GM12878 (cell line): ENCODE data around the gene MOXD1. TPM values are rescaled to one million over a fixed set of nuclear protein-coding genes. Genes with fewer than 3 reads are reported as not detected.
A peak's percentile ranks its signal among the peaks of the same experiment; 100 is the strongest.

Experiments
- ATAC-seq: fragments of 200-7000 bp; cut with Tn5 transposase; 3 replicates; pipeline ENCODE4 v1.9.1; 2020; ENCODE audit warnings: mild to moderate bottlenecking, moderate library complexity
- BruUV-seq: library from RNA; stranded (reverse); fragments of 400-500 nt; replicated peaks from 2 replicates; lab custom pipeline; 2021; lab: Mats Ljungman, UMichigan
- CTCF ChIA-PET: fragments of 300-600 bp; sonication (Branson Sonifier 250); formaldehyde crosslinking; extraction: SDS; loops from one replicate; lab custom pipeline; 2021; ENCODE audit warnings: inconsistent platforms; lab: Yijun Ruan, JAX
- POLR2A ChIA-PET: fragments of 350-600 bp; formaldehyde crosslinking; extraction: SDS; loops from one replicate; lab custom pipeline; 2021; ENCODE audit warnings: inconsistent platforms; lab: Charles Lee
- RAD21 ChIA-PET: fragments of 300-600 bp; sonication (Branson Sonifier 250); formaldehyde crosslinking; loops from one replicate; lab custom pipeline; 2023; ENCODE audit warnings: antibody characterized with exemption; ENCODE audit not compliant: unreplicated experiment; lab: Charles Lee
- SMC1A ChIA-PET: fragments of 300-600 bp; sonication (Branson Sonifier 250); formaldehyde crosslinking; loops from one replicate; lab custom pipeline; 2023; ENCODE audit not compliant: unreplicated experiment, uncharacterized antibody; lab: Charles Lee
- DNase-seq: peaks from one replicate; pipeline ENCODE4 v3.0.0-alpha.2; 2011; ENCODE audit warnings: low read depth, low spot score
- FAIRE-seq: peaks from 3 replicates; lab custom pipeline; 2011; peaks lifted over from hg19 to GRCh38; lab: Jason Lieb, UNC
- H2AFZ ChIP-seq: 2 replicates; pipeline ENCODE4 v1.6.0; 2011; ENCODE audit warnings: low read depth, low read length, control low read depth; ENCODE audit not compliant: control insufficient read depth
- H3K27ac ChIP-seq: 2 replicates; pipeline ENCODE4 v1.5.1; 2011; ENCODE audit warnings: control low read depth; ENCODE audit not compliant: control insufficient read depth, insufficient read depth
- H3K27me3 ChIP-seq, 2 experiments: replicated peaks in 1 of 2; 2 replicates each; pipeline versions ENCODE4 v1.6.0 to v1.6.1; 2011; ENCODE audit warnings: low read length in 1 of 2; ENCODE audit not compliant: control insufficient read depth in 2 of 2, insufficient read depth in 2 of 2
- H3K36me3 ChIP-seq, 2 experiments: 2 replicates each; pipeline ENCODE4 v1.5.1; 2011; ENCODE audit warnings: low read length in 1 of 2; ENCODE audit not compliant: control insufficient read depth in 2 of 2, insufficient read depth in 2 of 2
- H3K4me1 ChIP-seq: 2 replicates; pipeline ENCODE4 v1.6.1; 2011; ENCODE audit warnings: mild to moderate bottlenecking, low read length, moderate library complexity, mixed read lengths; ENCODE audit not compliant: control insufficient read depth, insufficient read depth
- H3K4me2 ChIP-seq: 2 replicates; pipeline ENCODE4 v1.6.0; 2011; ENCODE audit warnings: control low read depth; ENCODE audit not compliant: control insufficient read depth, insufficient read depth
- H3K4me3 ChIP-seq: fragments of 200-600 bp; sonication (generic); 2 replicates; pipeline ENCODE4 v1.5.1; 2016
- H3K79me2 ChIP-seq: 2 replicates; pipeline ENCODE4 v1.6.0; 2011; ENCODE audit warnings: low read length; ENCODE audit not compliant: control insufficient read depth, insufficient read depth
- H3K9ac ChIP-seq: 2 replicates; pipeline ENCODE4 v1.8.0; 2011; ENCODE audit warnings: low read length, control low read depth, mixed read lengths; ENCODE audit not compliant: control insufficient read depth, insufficient read depth
- H3K9me3 ChIP-seq: replicated peaks from 3 replicates; pipeline ENCODE4 v1.5.1; 2011; ENCODE audit warnings: mild to moderate bottlenecking, low read length; ENCODE audit not compliant: control insufficient read depth, insufficient read depth
- H4K20me1 ChIP-seq: 2 replicates; pipeline ENCODE4 v1.6.0; 2011; ENCODE audit not compliant: control insufficient read depth, insufficient read depth
- BHLHE40 ChIP-seq, 2 experiments: fragments of 450-650 bp in 1 of 2; IDR thresholded peaks; 2 replicates each; pipeline ENCODE4 v1.6.1; 2011 to 2017; ENCODE audit warnings: low read depth in 2 of 2, borderline replicate concordance in 1 of 2, improper control_type of control experiment in 1 of 2, low read length in 1 of 2, mild to moderate bottlenecking in 1 of 2
- ESRRA ChIP-seq: IDR thresholded peaks from 2 replicates; pipeline ENCODE4 v1.6.1; 2012; ENCODE audit warnings: mild to moderate bottlenecking, low read length, improper control_type of control experiment
- FOXM1 ChIP-seq: IDR thresholded peaks from 2 replicates; pipeline ENCODE4 v1.6.1; 2012; ENCODE audit warnings: low read depth, mild to moderate bottlenecking, inconsistent platforms, low read length, moderate library complexity
- IRF4 ChIP-seq: IDR thresholded peaks from 2 replicates; pipeline ENCODE4 v1.6.1; 2011; ENCODE audit warnings: low read depth, low read length
- MEF2A ChIP-seq: IDR thresholded peaks from 2 replicates; pipeline ENCODE4 v1.6.1; 2011; ENCODE audit warnings: low read depth, mild to moderate bottlenecking, low read length, moderate library complexity; ENCODE audit not compliant: insufficient read depth
- RFX5 ChIP-seq: IDR thresholded peaks from 2 replicates; pipeline ENCODE4 v1.6.1; 2011; ENCODE audit warnings: low read depth, low read length, improper control_type of control experiment
- SMAD5 ChIP-seq: IDR thresholded peaks from 2 replicates; pipeline ENCODE4 v1.6.1; 2016; ENCODE audit warnings: antibody characterized with exemption, low read depth
- USF2 ChIP-seq: IDR thresholded peaks from 2 replicates; pipeline ENCODE4 v1.6.1; 2011; ENCODE audit warnings: low read depth, low read length, improper control_type of control experiment, borderline replicate concordance
- WGBS: methylation state at CpG from one replicate; pipeline ENCODE4 v1.1.6; 2016; ENCODE audit warnings: low lambda C conversion rate; ENCODE audit not compliant: insufficient replicate concordance, insufficient coverage; ENCODE audit errors: missing lambda C conversion rate; 5-methylcytosine and 5-hydroxymethylcytosine counted together
- in situ Hi-C: fragments of 300-500 bp; cut with MboI; formaldehyde crosslinking; loops from 9 replicates; pipeline ENCODE4 v1.14.3; 2018; ENCODE audit warnings: mixed read lengths
- intact Hi-C: fragments of 100-400 bp; cut with micrococcal nuclease; formaldehyde crosslinking; loops from one replicate; pipeline ENCODE4 v1.14.2; 2022; ENCODE audit not compliant: unreplicated experiment
- polyA plus RNA-seq, 11 experiments: library from polyadenylated mRNA; depleted of rRNA in 4 of 11; unstranded in 6 of 11; stranded (reverse) in 5 of 11; fragments of >200 nt; fragmentation: Nextera tagmentation in 4 of 11; fragmentation: Illumina TruSeq in 1 of 11; extraction: Ambion mirVana in 4 of 11; extraction: Trizol in 1 of 11; gene quantifications; 1 replicate in 1 of 11; 2 replicates in 10 of 11; pipeline versions ENCODE4 v1.2.1 to v1.2.3, GENCODE V29; 2011 to 2016; ENCODE audit warnings: inconsistent platforms in 2 of 11, missing spikeins in 2 of 11, low read depth in 1 of 11
- total RNA-seq, 4 experiments: library from RNA; depleted of rRNA in 3 of 4; stranded (reverse); fragments of >200 nt in 3 of 4; fragmentation: Illumina TruSeq in 1 of 4; extraction: Trizol in 1 of 4; gene quantifications; 2 replicates each; pipeline versions ENCODE4 v1.2.1 to v1.2.3, GENCODE V29; 2013 to 2021

The MOXD1 gene
- total and polyA plus RNA-seq, 10 of the 15 experiments (the other 5 are each of a cell fraction or from before 2014, with no cell fraction given): 0.03 to 2.1 (median 0.64) TPM

DNA sequence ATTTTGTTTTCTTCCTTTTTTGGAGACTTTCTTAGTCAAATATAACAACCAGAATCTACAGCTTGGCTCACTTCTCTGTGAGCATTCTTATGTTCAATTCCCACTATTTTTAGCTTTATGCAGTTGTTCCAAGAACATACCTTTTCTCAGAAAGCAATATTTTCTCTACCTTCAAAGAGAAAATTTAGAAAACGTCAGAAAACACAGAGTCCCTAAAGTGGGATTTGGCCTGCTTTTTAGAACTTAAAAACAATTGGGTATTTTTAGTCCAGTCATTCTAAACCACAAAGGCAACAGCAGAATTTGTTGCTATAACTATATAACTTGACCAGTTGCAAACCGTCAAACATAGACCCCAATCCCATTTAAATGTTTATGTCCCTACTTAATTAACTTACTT, 133.1 kb downstream of the MOXD1 start:
- FAIRE-seq: no peak
- TF ChIP-seq MEF2A (no peak), IRF4 (no peak), RFX5 (no peak), FOXM1 (no peak), USF2 (no peak), BHLHE40 (IDR thresholded peaks at IDR 0.05; ENCODE audit: borderline replicate concordance in 1 of 2, low read depth in 2 of 2, low read length in 1 of 2) (no peak), SMAD5 (no peak), ESRRA (no peak)
- Histone ChIP-seq H3K4me2 (peak overlapping the region; percentile 46; the same call in 1 of the 2 replicates), H3K9me3 (no peaks in the 10 kb centered on the region), H3K9ac (no peak overlapping the region), H3K27me3 (no peaks in the 10 kb centered on the region; a peak in 2 of 4 replicates), H3K27ac (no peak overlapping the region), H4K20me1 (no peaks in the 10 kb centered on the region), H2AFZ (no peak overlapping the region), H3K4me1 (peaks cover 10% of the 10 kb centered on the region), H3K36me3 (no peaks in the 10 kb centered on the region), H3K4me3 (0 out of 2 replicates have a peak overlapping the region, but pooled peaks have one; percentile 5), H3K79me2 (no peaks in the 10 kb centered on the region)
- 2% methylated on average over 2 of the region's 2 CpGs for WGBS
- no peak for ATAC-seq
- no TSS peak for BruUV-seq
- intact Hi-C loops (no loop called here), in situ Hi-C loops (no loop called here)
- DNase-seq: no peak
- SMC1A ChIA-PET: interaction anchor here (0.9 to 5.7 kb wide), 4 partner anchors 9 to 394 kb away, joined by 3 to 41 read pairs (median 4); no protein-coding TSS in a partner anchor
- POLR2A ChIA-PET: no interaction called here
- CTCF ChIA-PET: interaction anchor here (0.9 to 7.2 kb wide), 8 partner anchors 9 to 353 kb away, joined by 3 to 103 read pairs (median 5); no protein-coding TSS in a partner anchor
- RAD21 ChIA-PET: interaction anchor here (0.6 to 3.1 kb wide), 3 partner anchors 12 to 250 kb away, joined by 3 to 21 read pairs (median 3); no protein-coding TSS in a partner anchor
